HG02678 (cell line): Measurements from ENCODE around the gene SPATA31C2.
"Not testable (repeated sequence)": the region's sequence is repeated elsewhere in the genome, so short reads cannot be mapped to it uniquely, and the experiment has no call there.

Source experiments
- ATAC-seq: cut with Tn5 transposase; IDR thresholded peaks from one replicate; pipeline ENCODE4 v1.9.1; 2021; ENCODE audit warnings: mild to moderate bottlenecking, moderate library complexity; ENCODE audit not compliant: unreplicated experiment

Gene SPATA31C2

GRCh38 chr9:88127700-88128300 is 10.5 kb downstream of the SPATA31C2 start:
- not testable (repeated sequence) for ATAC-seq

- ATAC-seq = not testable (repeated sequence)
Observed at GRCh38 chr9:88123413-88123812, 14.9 kb downstream of the SPATA31C2 start.

- ATAC-seq = not testable (repeated sequence)
Observed at GRCh38 chr9:88118121-88118520, 20.2 kb downstream of the SPATA31C2 start.

- ATAC-seq = not testable (repeated sequence)
Observed at GRCh38 chr9:88114968-88115612, 23.2 kb downstream of the SPATA31C2 start.

GRCh38 chr9:88114283-88114967 is 23.9 kb downstream of the SPATA31C2 start:
- ATAC-seq = not testable (repeated sequence)

GRCh38 chr9:88113156-88114130 is 24.8 kb downstream of the SPATA31C2 start:
- not testable (repeated sequence) for ATAC-seq

- no peak for ATAC-seq
Observed at GRCh38 chr9:88110026-88110425, 28.2 kb downstream of the SPATA31C2 start.

GRCh38 chr9:88108779-88109178 is 29.5 kb downstream of the SPATA31C2 start:
- no peak for ATAC-seq

- ATAC-seq = no peak
Observed at GRCh38 chr9:88106492-88106891, 31.8 kb downstream of the SPATA31C2 start.

- ATAC-seq = no peak
Observed at GRCh38 chr9:88092797-88093331, 45.4 kb downstream of the SPATA31C2 start.

GRCh38 chr9:88090151-88090581 is 48.1 kb downstream of the SPATA31C2 start:
- no peak for ATAC-seq

- no peak for ATAC-seq
Observed at GRCh38 chr9:88087906-88088305, 50.4 kb downstream of the SPATA31C2 start.

- no peak for ATAC-seq
Observed at GRCh38 chr9:88085476-88085875, 52.8 kb downstream of the SPATA31C2 start.

- ATAC-seq = no peak
Observed at GRCh38 chr9:88084357-88085183, 53.7 kb downstream of the SPATA31C2 start.
